Activated CD8-positive, alpha-beta T cell treated with anti-CD3 and anti-CD28 coated beads, Interleukin-2, amount 10 ng/mL, durations not matched to agents 7 days and 5 days (primary cell): ENCODE measurements around the gene PLVAP. TPM values are rescaled to one million over a fixed set of nuclear protein-coding genes. Genes with fewer than 3 reads are reported as not detected.
A peak's percentile ranks its signal among the peaks of the same experiment; 100 is the strongest.

ENCODE experiments used
- ATAC-seq: fragments of 150-1000 bp; cut with Tn5 transposase; one replicate; pipeline ENCODE4 v1.10.0; 2021; ENCODE audit warnings: moderate library complexity
- CTCF ChIA-PET: fragments of 350-600 bp; sonication (Branson Sonifier 250); formaldehyde crosslinking; loops from one replicate; lab custom pipeline; 2021; ENCODE audit warnings: antibody characterized with exemption; lab: Charles Lee
- POLR2A ChIA-PET: fragments of 350-600 bp; sonication (Branson Sonifier 250); formaldehyde crosslinking; loops from one replicate; lab custom pipeline; 2021; ENCODE audit warnings: antibody characterized with exemption; lab: Charles Lee
- DNase-seq: peaks from one replicate; pipeline ENCODE4 v3.0.0-alpha.2; 2020
- H3K27ac Mint-ChIP-seq: one replicate; pipeline ENCODE4 v1.8.0; 2021; ENCODE audit warnings: mild to moderate bottlenecking, mixed read lengths
- H3K27me3 Mint-ChIP-seq: one replicate; pipeline ENCODE4 v1.8.0; 2021; ENCODE audit warnings: low read depth, mixed read lengths
- H3K36me3 Mint-ChIP-seq: one replicate; pipeline ENCODE4 v1.8.0; 2021; ENCODE audit warnings: low read depth, mixed read lengths
- H3K4me1 Mint-ChIP-seq: one replicate; pipeline ENCODE4 v1.8.0; 2021; ENCODE audit warnings: low read depth, mixed read lengths
- H3K4me3 Mint-ChIP-seq: one replicate; pipeline ENCODE4 v1.8.0; 2021; ENCODE audit warnings: mild to moderate bottlenecking, mixed read lengths
- H3K9me3 Mint-ChIP-seq: one replicate; pipeline ENCODE4 v1.8.0; 2022; ENCODE audit warnings: mixed read lengths; ENCODE audit not compliant: insufficient read depth
- total RNA-seq, 2 experiments: library from RNA; stranded (reverse); gene quantifications; one replicate each; pipeline ENCODE4 v1.2.3, GENCODE V29; 2021

The PLVAP gene
- total RNA-seq, 2 experiments from 2014 or later, result 0.11 TPM; not detected in 1

GRCh38 chr19:17331045-17331558, 46.0 kb downstream of the PLVAP start:
- no peaks in the 10 kb centered on the region for H3K9me3 Mint-ChIP-seq
- DNase-seq, result peak; percentile 21
- ChIA-PET POLR2A (no interaction called here), CTCF (interaction anchor here (1.1 to 1.8 kb wide), 3 partner anchors 12 to 55 kb away, joined by 3 to 7 read pairs (median 5); no protein-coding TSS in a partner anchor)
- ATAC-seq, result no peak
- no peak overlapping the region for H3K27ac Mint-ChIP-seq
- peaks cover 33% of the 10 kb centered on the region for H3K4me1 Mint-ChIP-seq
- peaks cover 16% of the 10 kb centered on the region for H3K36me3 Mint-ChIP-seq
- no peak overlapping the region for H3K4me3 Mint-ChIP-seq
- H3K27me3 Mint-ChIP-seq, result peaks cover 4% of the 10 kb centered on the region

- CTCF ChIA-PET, result interaction anchor here (1.1 kb wide), 1 partner anchor 24 kb away, joined by 3 read pairs; no protein-coding TSS in a partner anchor
- Mint-ChIP-seq H3K4me3 (peak overlapping the region; percentile 31), H3K27ac (no peak overlapping the region), H3K9me3 (no peaks in the 10 kb centered on the region), H3K36me3 (peaks cover 16% of the 10 kb centered on the region), H3K4me1 (peaks cover 30% of the 10 kb centered on the region), H3K27me3 (peaks cover 4% of the 10 kb centered on the region)
- POLR2A ChIA-PET, result interaction anchor here (0.5 kb wide), 1 partner anchor 520 kb away, joined by 3 read pairs; no protein-coding TSS in a partner anchor
- ATAC-seq (no peak), DNase-seq (peak; percentile 20)
Measured at GRCh38 chr19:17330262-17331044, 46.7 kb downstream of the PLVAP start.

GRCh38 chr19:17329366-17330261, 47.5 kb downstream of the PLVAP start:
- ChIA-PET POLR2A (interaction anchor here (0.6 kb wide), 1 partner anchor 39 kb away, joined by 3 read pairs; no protein-coding TSS in a partner anchor), CTCF (interaction anchor here (1.1 to 1.5 kb wide), 2 partner anchors 20 to 23 kb away, joined by 3 to 4 read pairs; partner anchors contain the start of gene DDA1)
- peak overlapping the region; percentile 31 for H3K4me3 Mint-ChIP-seq
- H3K36me3 Mint-ChIP-seq, result peaks cover 16% of the 10 kb centered on the region
- peaks cover 24% of the 10 kb centered on the region for H3K4me1 Mint-ChIP-seq
- no peak for ATAC-seq
- H3K9me3 Mint-ChIP-seq, result no peaks in the 10 kb centered on the region
- DNase-seq, result peak; percentile 18
- peaks cover 4% of the 10 kb centered on the region for H3K27me3 Mint-ChIP-seq
- no peak overlapping the region for H3K27ac Mint-ChIP-seq

GRCh38 chr19:17328517-17329365, 48.4 kb downstream of the PLVAP start:
- POLR2A ChIA-PET, result interaction anchor here (0.6 kb wide), 1 partner anchor 38 kb away, joined by 3 read pairs; no protein-coding TSS in a partner anchor
- CTCF ChIA-PET, result interaction anchor here (1.0 to 1.5 kb wide), 2 partner anchors 20 to 91 kb away, joined by 4 read pairs; partner anchors contain the start of genes DDA1 and MVB12A
- H3K27ac Mint-ChIP-seq, result no peak overlapping the region
- H3K36me3 Mint-ChIP-seq, result peaks cover 15% of the 10 kb centered on the region
- H3K4me1 Mint-ChIP-seq, result peaks cover 21% of the 10 kb centered on the region
- ATAC-seq (peak; percentile 19), DNase-seq (peak; percentile 40)
- H3K9me3 Mint-ChIP-seq, result no peaks in the 10 kb centered on the region
- H3K4me3 Mint-ChIP-seq, result peak overlapping the region; percentile 46
- H3K27me3 Mint-ChIP-seq, result peaks cover 4% of the 10 kb centered on the region

- Mint-ChIP-seq H3K4me3 (peak overlapping the region; percentile 46), H3K9me3 (no peaks in the 10 kb centered on the region), H3K36me3 (peaks cover 11% of the 10 kb centered on the region), H3K27me3 (peaks cover 4% of the 10 kb centered on the region), H3K4me1 (peaks cover 16% of the 10 kb centered on the region), H3K27ac (peak overlapping the region; percentile 30)
- peak; percentile 68 for ATAC-seq
- POLR2A ChIA-PET, result interaction anchor here (0.5 kb wide), 1 partner anchor 522 kb away, joined by 6 read pairs; no protein-coding TSS in a partner anchor
- DNase-seq, result peak; percentile 59
- CTCF ChIA-PET, result interaction anchor here (0.9 to 1.5 kb wide), 4 partner anchors 19 to 92 kb away, joined by 3 to 4 read pairs (median 4); partner anchors contain the start of genes DDA1 and MVB12A
Measured at GRCh38 chr19:17327654-17328516, 49.3 kb downstream of the PLVAP start.

GRCh38 chr19:17327068-17327653, 50.0 kb downstream of the PLVAP start:
- H3K36me3 Mint-ChIP-seq, result peaks cover 10% of the 10 kb centered on the region

GRCh38 chr19:17326595-17326966, 50.6 kb downstream of the PLVAP start:
- no peaks in the 10 kb centered on the region for H3K9me3 Mint-ChIP-seq
- peaks cover 4% of the 10 kb centered on the region for H3K27me3 Mint-ChIP-seq
- H3K4me1 Mint-ChIP-seq, result peaks cover 12% of the 10 kb centered on the region
- DNase-seq (no peak), ATAC-seq (no peak)
- H3K27ac Mint-ChIP-seq, result no peak overlapping the region
- ChIA-PET CTCF (interaction anchor here (1.4 to 1.7 kb wide), 2 partner anchors 23 to 63 kb away, joined by 3 to 4 read pairs; no protein-coding TSS in a partner anchor), POLR2A (no interaction called here)
- peaks cover 10% of the 10 kb centered on the region for H3K36me3 Mint-ChIP-seq
- no peak overlapping the region for H3K4me3 Mint-ChIP-seq

More at GRCh38 chr19:17327068-17327653, 50.0 kb downstream of the PLVAP start:
- ATAC-seq (no peak), DNase-seq (peak; percentile 18)
- peaks cover 4% of the 10 kb centered on the region for H3K27me3 Mint-ChIP-seq
- no peak overlapping the region for H3K27ac Mint-ChIP-seq
- peaks cover 12% of the 10 kb centered on the region for H3K4me1 Mint-ChIP-seq
- ChIA-PET POLR2A (no interaction called here), CTCF (interaction anchor here (0.9 to 1.7 kb wide), 3 partner anchors 21 to 62 kb away, joined by 3 to 4 read pairs (median 3); no protein-coding TSS in a partner anchor)
- no peaks in the 10 kb centered on the region for H3K9me3 Mint-ChIP-seq
- H3K4me3 Mint-ChIP-seq, result no peak overlapping the region

- Mint-ChIP-seq H3K4me1 (peaks cover 12% of the 10 kb centered on the region), H3K9me3 (no peaks in the 10 kb centered on the region), H3K27ac (no peak overlapping the region), H3K36me3 (peaks cover 10% of the 10 kb centered on the region), H3K27me3 (peaks cover 4% of the 10 kb centered on the region), H3K4me3 (no peak overlapping the region)
- ChIA-PET CTCF (interaction anchor here (1.7 kb wide), 1 partner anchor 22 kb away, joined by 3 read pairs; no protein-coding TSS in a partner anchor), POLR2A (interaction anchor here (1.1 kb wide), 1 partner anchor 17 kb away, joined by 4 read pairs; the partner anchor contains the start of gene DDA1)
- ATAC-seq (no peak), DNase-seq (no peak)
Measured at GRCh38 chr19:17325881-17326594, 51.1 kb downstream of the PLVAP start.

- Mint-ChIP-seq H3K9me3 (no peaks in the 10 kb centered on the region), H3K36me3 (peaks cover 10% of the 10 kb centered on the region), H3K27ac (no peak overlapping the region), H3K4me3 (no peak overlapping the region), H3K4me1 (peaks cover 12% of the 10 kb centered on the region), H3K27me3 (peaks cover 4% of the 10 kb centered on the region)
- CTCF ChIA-PET, result no interaction called here
- POLR2A ChIA-PET, result interaction anchor here (0.6 to 1.1 kb wide), 3 partner anchors 8 to 16 kb away, joined by 3 to 4 read pairs (median 3); partner anchors contain the start of gene DDA1
- DNase-seq (no peak), ATAC-seq (no peak)
Measured at GRCh38 chr19:17325133-17325532, 52.0 kb downstream of the PLVAP start.
